Measurements from ENCODE around the gene BTNL9. TPM values are rescaled to one million over a fixed set of nuclear protein-coding genes. Genes with fewer than 3 reads are reported as not detected.
A peak's percentile ranks its signal among the peaks of the same experiment; 100 is the strongest.

Gene BTNL9
- total RNA-seq, 4 donors from 2014 or later, result 7.5 to 18.6 (median 15.0) TPM

GRCh38 chr5:181052672-181053487 is 12.8 kb downstream of the BTNL9 start:
- peak; percentile 37 for ATAC-seq
- TF ChIP-seq EP300 (IDR thresholded peaks at IDR 0.05) (no peak), POLR2AphosphoS5 (IDR thresholded peaks at IDR 0.05) (peak; percentile 3)
- no peaks in the 10 kb centered on the region for H3K36me3 ChIP-seq
- H3K9me3 ChIP-seq, result no peaks in the 10 kb centered on the region
- H3K4me1 ChIP-seq, result peaks cover 0 to 25% (median 12%) of the 10 kb centered on the region in 3 donors
- H3K27me3 ChIP-seq, result peaks cover 98% of the 10 kb centered on the region
- H3K4me3 ChIP-seq, result peak overlapping the region; percentile 32 to 58
- peak overlapping the region in 1 of 4 donors; percentile 60 for H3K27ac ChIP-seq
- 0% methylated on average over 2 of the region's 120 CpGs; no CpG with 5 or more reads in 1 of the 2 donors for WGBS, 2 donors (ENCODE audit: low coverage in 1 of 2)

GRCh38 chr5:181053488-181054121 is 13.5 kb downstream of the BTNL9 start:
- no peak for ATAC-seq
- WGBS, 2 donors (ENCODE audit: low coverage in 1 of 2), result 0 to 11% methylated on average over 1 to 7 of the region's 45 CpGs
- TF ChIP-seq CTCF (IDR thresholded peaks at IDR 0.05) (no peak), POLR2A (IDR thresholded peaks at IDR 0.05) (no peak), POLR2AphosphoS5 (IDR thresholded peaks at IDR 0.05) (no peak)

GRCh38 chr5:181054138-181054537 is 14.1 kb downstream of the BTNL9 start:
- ATAC-seq, result no peak
- Histone ChIP-seq H3K4me3 (peak overlapping the region in 1 of 2 donors; percentile 58), H3K4me1 (peaks cover 0 to 30% (median 12%) of the 10 kb centered on the region in 3 donors), H3K9me3 (no peaks in the 10 kb centered on the region), H3K36me3 (no peaks in the 10 kb centered on the region), H3K27ac (no peak overlapping the region), H3K27me3 (peaks cover 100% of the 10 kb centered on the region)
- TF ChIP-seq EP300 (IDR thresholded peaks at IDR 0.05), result no peak
- no peak for TF ChIP-seq POLR2AphosphoS5 (IDR thresholded peaks at IDR 0.05)
- TF ChIP-seq CTCF (IDR thresholded peaks at IDR 0.05), result no peak
- no peak for TF ChIP-seq POLR2A (IDR thresholded peaks at IDR 0.05)
- 27 to 30% methylated on average over 2 to 5 of the region's 7 CpGs for WGBS, 2 donors (ENCODE audit: low coverage in 1 of 2)

More at GRCh38 chr5:181053488-181054121, 13.5 kb downstream of the BTNL9 start:
- Histone ChIP-seq H3K36me3 (no peaks in the 10 kb centered on the region), H3K4me3 (peak overlapping the region; percentile 32 to 58), H3K27me3 (peaks cover 98% of the 10 kb centered on the region), H3K4me1 (peaks cover 0 to 25% (median 12%) of the 10 kb centered on the region in 3 donors), H3K27ac (peak overlapping the region in 1 of 4 donors; percentile 60), H3K9me3 (no peaks in the 10 kb centered on the region)

GRCh38 chr5:181054871-181055459 is 14.9 kb downstream of the BTNL9 start:
- H3K27me3 ChIP-seq, result peaks cover 100% of the 10 kb centered on the region

More at GRCh38 chr5:181054871-181055459, 14.9 kb downstream of the BTNL9 start:
- H3K4me3 ChIP-seq, result no peak overlapping the region
- peaks cover 0 to 35% (median 12%) of the 10 kb centered on the region in 3 donors for H3K4me1 ChIP-seq
- H3K36me3 ChIP-seq, result no peaks in the 10 kb centered on the region
- WGBS, 2 donors (ENCODE audit: low coverage in 1 of 2), result 47% methylated on average over 5 of the region's 7 CpGs; no CpG with 5 or more reads in 1 of the 2 donors
- no peak for ATAC-seq
- H3K9me3 ChIP-seq, result no peaks in the 10 kb centered on the region
- no peak for TF ChIP-seq EP300 (IDR thresholded peaks at IDR 0.05)
- TF ChIP-seq POLR2A (IDR thresholded peaks at IDR 0.05), result no peak
- TF ChIP-seq CTCF (IDR thresholded peaks at IDR 0.05), result no peak
- TF ChIP-seq POLR2AphosphoS5 (IDR thresholded peaks at IDR 0.05), result no peak
- H3K27ac ChIP-seq, result no peak overlapping the region
